Transverse colon (tissue), 4 donors: ENCODE measurements around the gene DPP9. TPM values are rescaled to one million over a fixed set of nuclear protein-coding genes. Genes with fewer than 3 reads are reported as not detected.

Experiments
- DNase-seq: peaks from one replicate; pipeline ENCODE4 v3.0.0-alpha.2; 2019
- H3K27ac ChIP-seq, 4 donors: fragments of 200-600 bp; sonication (generic); 2 replicates each; pipeline ENCODE4 v1.5.1; 2016 to 2018; ENCODE audit warnings: inconsistent platforms in 4 of 4
- H3K27me3 ChIP-seq: fragments of 200-600 bp; sonication (generic); 2 replicates; pipeline ENCODE4 v1.5.1; 2017; ENCODE audit warnings: inconsistent platforms
- H3K36me3 ChIP-seq, 4 donors: fragments of 200-600 bp; sonication (generic); 2 replicates each; pipeline ENCODE4 v1.5.1; 2017 to 2019; ENCODE audit warnings: inconsistent platforms in 4 of 4
- H3K4me1 ChIP-seq, 4 donors: fragments of 200-600 bp; sonication (generic); 2 replicates each; pipeline ENCODE4 v1.5.1; 2017 to 2020; ENCODE audit warnings: inconsistent platforms in 4 of 4
- H3K4me3 ChIP-seq, 4 donors: fragments of 200-600 bp; sonication (generic); 1 replicate in 1 of 4; 2 replicates in 3 of 4; pipeline versions ENCODE4 v1.5.1 to v1.6.1; 2017 to 2019; ENCODE audit warnings: inconsistent platforms in 4 of 4
- H3K9me3 ChIP-seq, 2 donors: fragments of 200-600 bp; sonication (generic); 2 replicates each; pipeline ENCODE4 v1.5.1; 2017 to 2019; ENCODE audit warnings: inconsistent platforms in 2 of 2
- EP300 ChIP-seq: sonication (generic); formaldehyde crosslinking; IDR thresholded peaks from one replicate; pipeline ENCODE4 v1.6.1; 2017; ENCODE audit warnings: antibody characterized with exemption, low read depth
- POLR2A ChIP-seq: fragments of 450-650 bp; IDR thresholded peaks from one replicate; pipeline ENCODE4 v1.6.1; 2016; ENCODE audit warnings: antibody characterized with exemption, mild to moderate bottlenecking, moderate library complexity
- POLR2AphosphoS5 ChIP-seq, 3 donors: sonication (generic); formaldehyde crosslinking; IDR thresholded peaks; one replicate each; pipeline ENCODE4 v1.6.1; 2016; ENCODE audit warnings: antibody characterized with exemption in 3 of 3
- WGBS, 2 donors: methylation state at CpG; one replicate each; pipeline ENCODE4 v1.1.5; 2018; ENCODE audit warnings: low coverage in 1 of 2; 5-methylcytosine and 5-hydroxymethylcytosine counted together
- in situ Hi-C, 4 donors: fragments of 200-750 bp; cut with MboI; loops; one replicate each; pipeline versions ENCODE4 v1.15.0 to v1.15.1; 2017; ENCODE audit warnings: low sequenced_read_pairs in 3 of 4, low pct_ligation_motif_present in 1 of 4, low pct_unique_long_range_greater_than_20kb in 1 of 4
- intact Hi-C: fragments of 100-400 bp; cut with DNase I; formaldehyde crosslinking; loops from one replicate; pipeline ENCODE4 v1.15.1; 2023; ENCODE audit warnings: low total_unique reads
- total RNA-seq, 4 donors: library from RNA; depleted of rRNA; stranded (reverse); fragments of >200 nt; gene quantifications; one replicate each; pipeline ENCODE4 v1.1.0, GENCODE V29; 2016
- TF ChIP-seq, protein P1 (sequence below), 5 experiments: fragments of 200-600 bp in 3 of 5; fragments of 450-650 bp in 2 of 5; sonication (generic) in 3 of 5; IDR thresholded peaks; 1 replicate in 2 of 5; 2 replicates in 3 of 5; pipeline ENCODE4 v1.5.1; 2016 to 2017; ENCODE audit warnings: antibody characterized with exemption in 5 of 5, inconsistent platforms in 3 of 5, mild to moderate bottlenecking in 2 of 5, moderate library complexity in 1 of 5

The DPP9 gene
- 100 to 1,000 TPM in 2 of 4 donors, 10 to 100 TPM in 2; 74.1 to 320 (median 103) TPM for total RNA-seq

DNA sequence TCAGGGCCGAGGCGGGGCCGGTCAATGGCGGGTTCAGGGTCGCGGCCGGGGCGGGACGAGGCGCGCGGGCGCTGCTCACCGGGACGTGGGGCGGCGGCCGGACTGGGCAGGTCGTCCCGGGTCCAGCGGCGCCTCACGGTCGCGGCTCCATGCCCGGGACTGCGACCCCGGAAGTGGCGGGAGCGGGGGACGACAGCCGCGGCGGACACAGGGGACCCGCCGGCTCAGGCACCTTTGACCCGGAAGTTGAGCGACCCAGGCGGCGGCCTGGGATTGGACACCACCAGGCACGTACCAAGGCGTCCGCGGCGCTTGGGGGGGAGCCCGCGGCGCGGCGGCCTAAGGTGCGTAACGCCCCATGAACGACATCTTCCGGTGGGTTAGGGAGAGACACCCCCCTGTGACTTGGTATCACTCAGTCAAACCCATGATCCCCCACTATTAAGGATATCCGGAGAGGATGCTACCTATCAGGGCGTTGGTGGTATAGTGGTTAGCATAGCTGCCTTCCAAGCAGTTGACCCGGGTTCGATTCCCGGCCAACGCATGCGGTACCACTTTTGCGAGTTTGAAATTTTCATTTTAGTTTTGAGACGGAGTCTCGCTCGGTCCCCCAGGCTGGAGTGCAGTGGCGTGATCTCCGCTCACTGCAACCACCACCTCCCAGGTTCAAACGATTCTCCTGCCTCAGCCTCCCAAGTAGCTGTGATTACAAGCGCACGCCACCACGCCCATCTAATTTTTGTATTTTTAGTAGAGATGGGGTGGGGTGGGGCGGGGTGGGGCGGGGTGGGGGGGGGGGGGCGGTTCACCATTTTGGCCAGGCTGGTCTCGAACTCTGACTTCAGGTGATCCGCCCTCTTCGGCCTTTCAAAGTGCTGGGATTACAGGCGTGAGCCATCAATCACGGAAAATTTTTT lies at the start of gene DPP9:
TSS of gene DPP9 (minus strand) at position 248 of the 920 bp plus-strand sequence. CDS start 3,936 bp downstream, outside the sequence.
- in situ Hi-C loops: loop anchor here in 1 of 4 donors (10.0 kb wide), 1 partner anchor 71 kb away; the partner anchor contains the start of gene FEM1A
- no peaks in the 10 kb centered on the region for H3K9me3 ChIP-seq
- peaks cover 13 to 31% (median 20%) of the 10 kb centered on the region in 4 donors for H3K4me1 ChIP-seq
- intact Hi-C loops: no loop called here
- H3K27ac ChIP-seq: peak within 1 kb of the TSS; percentile 89 to 97 (median 94)
- peak; percentile 97 for DNase-seq
- peaks cover 0 to 11% (median 3%) of the 10 kb centered on the region in 4 donors for H3K36me3 ChIP-seq
- peak; percentile 32 to 78 (median 77) for TF ChIP-seq POLR2AphosphoS5 (IDR thresholded peaks at IDR 0.05)
- peak; percentile 52 for TF ChIP-seq POLR2A
- TF ChIP-seq EP300: no peak
- TF ChIP-seq, protein P1, sequence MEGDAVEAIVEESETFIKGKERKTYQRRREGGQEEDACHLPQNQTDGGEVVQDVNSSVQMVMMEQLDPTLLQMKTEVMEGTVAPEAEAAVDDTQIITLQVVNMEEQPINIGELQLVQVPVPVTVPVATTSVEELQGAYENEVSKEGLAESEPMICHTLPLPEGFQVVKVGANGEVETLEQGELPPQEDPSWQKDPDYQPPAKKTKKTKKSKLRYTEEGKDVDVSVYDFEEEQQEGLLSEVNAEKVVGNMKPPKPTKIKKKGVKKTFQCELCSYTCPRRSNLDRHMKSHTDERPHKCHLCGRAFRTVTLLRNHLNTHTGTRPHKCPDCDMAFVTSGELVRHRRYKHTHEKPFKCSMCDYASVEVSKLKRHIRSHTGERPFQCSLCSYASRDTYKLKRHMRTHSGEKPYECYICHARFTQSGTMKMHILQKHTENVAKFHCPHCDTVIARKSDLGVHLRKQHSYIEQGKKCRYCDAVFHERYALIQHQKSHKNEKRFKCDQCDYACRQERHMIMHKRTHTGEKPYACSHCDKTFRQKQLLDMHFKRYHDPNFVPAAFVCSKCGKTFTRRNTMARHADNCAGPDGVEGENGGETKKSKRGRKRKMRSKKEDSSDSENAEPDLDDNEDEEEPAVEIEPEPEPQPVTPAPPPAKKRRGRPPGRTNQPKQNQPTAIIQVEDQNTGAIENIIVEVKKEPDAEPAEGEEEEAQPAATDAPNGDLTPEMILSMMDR (IDR thresholded peaks at IDR 0.05): peak in 4 of 5 experiments; percentile 21 to 71 (median 50)
- H3K27me3 ChIP-seq: no peaks in the 10 kb centered on the region
- peak within 1 kb of the TSS; percentile 93 to 99 (median 96) for H3K4me3 ChIP-seq
- 0% methylated on average over 52 of the region's 79 CpGs; no CpG with 5 or more reads in 1 of the 2 donors for WGBS, 2 donors

DNA sequence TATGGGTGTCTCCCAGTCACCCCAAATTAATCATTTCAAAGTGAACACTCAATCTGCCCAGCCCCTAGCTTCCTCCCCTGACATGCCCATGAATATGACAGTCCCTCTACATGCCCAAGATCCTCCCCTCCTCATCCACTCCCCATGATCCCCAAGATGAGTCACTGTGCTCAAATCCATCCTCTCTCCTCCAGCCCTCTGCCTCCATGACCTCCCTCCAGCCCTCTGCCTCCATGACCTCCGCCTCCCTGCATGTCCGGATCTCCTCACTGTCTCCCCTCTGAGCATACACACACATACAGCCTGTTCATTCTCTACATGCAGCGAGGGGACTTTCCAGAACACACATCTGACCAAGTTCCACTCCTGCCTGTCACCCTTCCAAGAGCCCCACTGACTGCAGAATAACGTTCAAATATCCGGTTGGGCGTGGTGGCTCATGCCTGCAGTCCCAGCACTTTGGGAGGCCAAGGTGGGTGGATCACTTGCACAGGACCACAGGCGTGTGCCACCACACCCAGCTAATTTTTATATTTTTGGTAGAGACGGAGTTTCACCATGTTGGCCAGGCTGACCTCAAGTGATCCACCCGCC lies 49.5 kb upstream of the DPP9 start:
- in situ Hi-C loops: no loop called here
- H3K4me1 ChIP-seq: no peaks in the 10 kb centered on the region
- H3K27ac ChIP-seq: no peak overlapping the region
- intact Hi-C loops: no loop called here
- 52 to 64% methylated on average over 6 to 9 of the region's 9 CpGs for WGBS, 2 donors
- H3K27me3 ChIP-seq: peaks cover 4% of the 10 kb centered on the region
- no peaks in the 10 kb centered on the region for H3K36me3 ChIP-seq
- no peaks in the 10 kb centered on the region for H3K9me3 ChIP-seq
- no peak for DNase-seq
- TF ChIP-seq POLR2AphosphoS5 (IDR thresholded peaks at IDR 0.05) (no peak), EP300 (no peak), POLR2A (no peak)
- TF ChIP-seq, protein P1 (IDR thresholded peaks at IDR 0.05): no peak
- H3K4me3 ChIP-seq: no peak overlapping the region

DNA sequence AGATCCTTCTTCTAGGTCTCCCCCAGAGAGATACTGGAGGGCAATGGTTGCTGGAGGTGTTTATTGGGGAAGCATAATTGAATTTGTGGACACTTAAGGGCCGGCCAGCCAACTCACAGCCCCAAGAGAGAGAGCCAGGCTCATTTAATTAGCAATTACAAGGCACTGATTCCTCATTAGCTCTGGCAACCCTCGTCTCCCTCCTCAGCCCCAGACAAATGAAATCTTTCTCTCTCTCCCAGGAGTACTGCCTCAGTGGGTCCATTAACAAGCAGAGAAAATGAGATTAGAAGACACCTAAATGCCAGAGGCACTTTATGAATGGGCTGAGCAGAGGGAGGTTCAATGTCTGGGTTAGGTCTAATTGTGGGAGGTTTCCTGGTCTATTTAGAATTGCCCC lies 48.9 kb upstream of the DPP9 start:
- Histone ChIP-seq H3K27ac (no peak overlapping the region), H3K9me3 (no peaks in the 10 kb centered on the region), H3K36me3 (no peaks in the 10 kb centered on the region), H3K27me3 (peaks cover 4% of the 10 kb centered on the region), H3K4me3 (no peak overlapping the region), H3K4me1 (no peaks in the 10 kb centered on the region)
- DNase-seq: no peak
- 40 to 45% methylated on average over 1 to 2 of the region's 2 CpGs for WGBS, 2 donors
- TF ChIP-seq POLR2AphosphoS5 (IDR thresholded peaks at IDR 0.05): no peak
- TF ChIP-seq, protein P1 (IDR thresholded peaks at IDR 0.05): no peak
- TF ChIP-seq EP300: no peak
- no peak for TF ChIP-seq POLR2A
- intact Hi-C loops (no loop called here), in situ Hi-C loops (no loop called here)
